ENCODE results near the gene MS4A8. TPM values are rescaled to one million over a fixed set of nuclear protein-coding genes. Genes with fewer than 3 reads are reported as not detected.
A peak's percentile ranks its signal among the peaks of the same experiment; 100 is the strongest.
"Not testable (repeated sequence)": the region's sequence is repeated elsewhere in the genome, so short reads cannot be mapped to it uniquely, and the experiment has no call there.

MS4A8 gene
- total and polyA plus RNA-seq, 2 experiments from 2014 or later: not detected

- in situ Hi-C loops (cut with MboI): no loop called here
- WGBS, 2 experiments (ENCODE audit: low coverage in 1 of 2, low lambda C conversion rate in 2 of 2, missing lambda C conversion rate in 2 of 2): 1 to 8% methylated on average over 5 of the region's 5 CpGs
- Histone ChIP-seq H3K36me3 (ENCODE audit: low read depth) (no peaks in the 10 kb centered on the region), H3F3A (ENCODE audit: insufficient read depth) (no peaks in the 10 kb centered on the region), H3K9me2 (ENCODE audit: insufficient read depth) (no peaks in the 10 kb centered on the region), H3K9ac (no peak overlapping the region), H3K27ac (no peak overlapping the region), H3K79me2 (ENCODE audit: insufficient read depth) (no peaks in the 10 kb centered on the region), H2AFZ (no peak overlapping the region), H3K9me3 (ENCODE audit: low read depth) (no peaks in the 10 kb centered on the region), H4K20me1 (ENCODE audit: insufficient read depth) (no peaks in the 10 kb centered on the region), H3K27me3 (replicated peaks; ENCODE audit: insufficient read depth) (peaks cover 8% of the 10 kb centered on the region; the same call in 1 of the 2 replicates), H3K4me2 (ENCODE audit: unreplicated experiment) (no peak overlapping the region), H3K4me3 (no peak overlapping the region), H3K4me1 (ENCODE audit: insufficient read depth) (no peaks in the 10 kb centered on the region)
- DNase-seq: no peak
- TF ChIP-seq EZH2 (IDR thresholded peaks at IDR 0.05; ENCODE audit: insufficient read depth, poor library complexity, severe bottlenecking) (no peak), EZH2phosphoT487 (IDR thresholded peaks at IDR 0.05; ENCODE audit: insufficient read depth, low read depth) (no peak)
These were observed 7.5 kb downstream of the MS4A8 start for GRCh38 chr11:60706931-60707330.

- Histone ChIP-seq H3K9me2 (ENCODE audit: insufficient read depth) (no peaks in the 10 kb centered on the region), H2AFZ (no peak overlapping the region), H3K4me1 (ENCODE audit: insufficient read depth) (no peaks in the 10 kb centered on the region), H3K27ac (no peak overlapping the region), H4K20me1 (ENCODE audit: insufficient read depth) (no peaks in the 10 kb centered on the region), H3K4me2 (ENCODE audit: unreplicated experiment) (no peak overlapping the region), H3K9ac (no peak overlapping the region), H3K4me3 (no peak overlapping the region), H3K79me2 (ENCODE audit: insufficient read depth) (no peaks in the 10 kb centered on the region), H3K36me3 (ENCODE audit: low read depth) (no peaks in the 10 kb centered on the region), H3F3A (ENCODE audit: insufficient read depth) (no peaks in the 10 kb centered on the region), H3K9me3 (ENCODE audit: low read depth) (no peaks in the 10 kb centered on the region), H3K27me3 (replicated peaks; ENCODE audit: insufficient read depth) (peaks cover 8% of the 10 kb centered on the region; the same call in 1 of the 2 replicates)
- TF ChIP-seq EZH2 (IDR thresholded peaks at IDR 0.05; ENCODE audit: insufficient read depth, poor library complexity, severe bottlenecking) (no peak), EZH2phosphoT487 (IDR thresholded peaks at IDR 0.05; ENCODE audit: insufficient read depth, low read depth) (no peak)
- 15% methylated on average over 4 of the region's 4 CpGs for WGBS, 2 experiments (ENCODE audit: low coverage in 1 of 2, low lambda C conversion rate in 2 of 2, missing lambda C conversion rate in 2 of 2)
- peak; percentile 11 for DNase-seq
- in situ Hi-C loops (cut with MboI): no loop called here
These were observed 11.1 kb downstream of the MS4A8 start for GRCh38 chr11:60710482-60710881.

GRCh38 chr11:60711276-60711675, 11.9 kb downstream of the MS4A8 start:
- no peak for TF ChIP-seq EZH2phosphoT487 (IDR thresholded peaks at IDR 0.05; ENCODE audit: insufficient read depth, low read depth)
- no peak for TF ChIP-seq EZH2 (IDR thresholded peaks at IDR 0.05; ENCODE audit: insufficient read depth, poor library complexity, severe bottlenecking)
- peaks cover 9% of the 10 kb centered on the region; the same call in 1 of the 2 replicates for H3K27me3 ChIP-seq (replicated peaks; ENCODE audit: insufficient read depth)
- H3K9ac ChIP-seq: no peak overlapping the region
- no peaks in the 10 kb centered on the region for H3K79me2 ChIP-seq (ENCODE audit: insufficient read depth)
- no peak overlapping the region for H3K4me2 ChIP-seq (ENCODE audit: unreplicated experiment)
- H3K4me1 ChIP-seq (ENCODE audit: insufficient read depth): no peaks in the 10 kb centered on the region
- no peak overlapping the region for H3K27ac ChIP-seq
- no peaks in the 10 kb centered on the region for H4K20me1 ChIP-seq (ENCODE audit: insufficient read depth)
- WGBS, 2 experiments (ENCODE audit: low coverage in 1 of 2, low lambda C conversion rate in 2 of 2, missing lambda C conversion rate in 2 of 2): 36 to 48% methylated on average over 4 of the region's 4 CpGs
- no peak for DNase-seq
- H2AFZ ChIP-seq: no peak overlapping the region
- no peaks in the 10 kb centered on the region for H3K9me3 ChIP-seq (ENCODE audit: low read depth)
- in situ Hi-C loops (cut with MboI): no loop called here
- H3K4me3 ChIP-seq: no peak overlapping the region
- H3K36me3 ChIP-seq (ENCODE audit: low read depth): no peaks in the 10 kb centered on the region
- H3F3A ChIP-seq (ENCODE audit: insufficient read depth): no peaks in the 10 kb centered on the region
- no peaks in the 10 kb centered on the region for H3K9me2 ChIP-seq (ENCODE audit: insufficient read depth)

GRCh38 chr11:60713423-60713822, 14.0 kb downstream of the MS4A8 start:
- H3K9ac ChIP-seq; H3K36me3 ChIP-seq (ENCODE audit: low read depth); DNase-seq; H4K20me1 ChIP-seq (ENCODE audit: insufficient read depth); H3K4me3 ChIP-seq; H3F3A ChIP-seq (ENCODE audit: insufficient read depth); H3K27ac ChIP-seq; H3K79me2 ChIP-seq (ENCODE audit: insufficient read depth); H2AFZ ChIP-seq; H3K9me3 ChIP-seq (ENCODE audit: low read depth); H3K4me2 ChIP-seq (ENCODE audit: unreplicated experiment); H3K9me2 ChIP-seq (ENCODE audit: insufficient read depth); in situ Hi-C loops (cut with MboI); H3K4me1 ChIP-seq (ENCODE audit: insufficient read depth): not testable (repeated sequence)
- peaks cover 10% of the 10 kb centered on the region; the same call in 1 of the 2 replicates for H3K27me3 ChIP-seq (replicated peaks; ENCODE audit: insufficient read depth)
- WGBS, 2 experiments (ENCODE audit: low coverage in 1 of 2, low lambda C conversion rate in 2 of 2, missing lambda C conversion rate in 2 of 2): 32 to 38% methylated on average over 6 of the region's 6 CpGs

- no peaks in the 10 kb centered on the region for H3F3A ChIP-seq (ENCODE audit: insufficient read depth)
- no peaks in the 10 kb centered on the region for H3K79me2 ChIP-seq (ENCODE audit: insufficient read depth)
- no peak for DNase-seq
- no peak overlapping the region for H3K9ac ChIP-seq
- TF ChIP-seq EZH2phosphoT487 (IDR thresholded peaks at IDR 0.05; ENCODE audit: insufficient read depth, low read depth): no peak
- no peak for TF ChIP-seq EZH2 (IDR thresholded peaks at IDR 0.05; ENCODE audit: insufficient read depth, poor library complexity, severe bottlenecking)
- H3K27me3 ChIP-seq (replicated peaks; ENCODE audit: insufficient read depth): 0 out of 2 replicates have a peak, but pooled peaks cover 2% of the 10 kb centered on the region
- no peaks in the 10 kb centered on the region for H3K9me3 ChIP-seq (ENCODE audit: low read depth)
- no peaks in the 10 kb centered on the region for H4K20me1 ChIP-seq (ENCODE audit: insufficient read depth)
- no peaks in the 10 kb centered on the region for H3K9me2 ChIP-seq (ENCODE audit: insufficient read depth)
- WGBS, 2 experiments (ENCODE audit: low coverage in 1 of 2, low lambda C conversion rate in 2 of 2, missing lambda C conversion rate in 2 of 2): 39 to 42% methylated on average over 5 of the region's 5 CpGs
- in situ Hi-C loops (cut with MboI): no loop called here
- no peaks in the 10 kb centered on the region for H3K36me3 ChIP-seq (ENCODE audit: low read depth)
- H3K4me2 ChIP-seq (ENCODE audit: unreplicated experiment): no peak overlapping the region
- H3K4me1 ChIP-seq (ENCODE audit: insufficient read depth): no peaks in the 10 kb centered on the region
- H2AFZ ChIP-seq: no peak overlapping the region
- H3K27ac ChIP-seq: no peak overlapping the region
- no peak overlapping the region for H3K4me3 ChIP-seq
These were observed 18.5 kb downstream of the MS4A8 start for GRCh38 chr11:60717956-60718355.
